ENCODE data around the gene DOCK1. TPM values are rescaled to one million over a fixed set of nuclear protein-coding genes. Genes with fewer than 3 reads are reported as not detected.

DOCK1 gene
- total RNA-seq, 2 experiments from 2014 or later: 0.14 to 0.18 TPM

GRCh38 chr10:126949161-126949503, 43.9 kb downstream of the DOCK1 start:
- H3K36me3 Mint-ChIP-seq (ENCODE audit: low read depth): no peaks in the 10 kb centered on the region
- no peak overlapping the region for H3K4me3 Mint-ChIP-seq
- TF ChIP-seq CTCF (IDR thresholded peaks at IDR 0.05): no peak
- ChIA-PET POLR2A (interaction anchor here (0.6 kb wide), 1 partner anchor 914 kb away, joined by 3 read pairs; no protein-coding TSS in a partner anchor), CTCF (no interaction called here)
- H3K27ac Mint-ChIP-seq: no peak overlapping the region
- no peaks in the 10 kb centered on the region for H3K27me3 Mint-ChIP-seq
- no peaks in the 10 kb centered on the region for H3K4me1 Mint-ChIP-seq (ENCODE audit: low read depth)
- DNase-seq (no peak), ATAC-seq (no peak)
- intact Hi-C loops (cut with micrococcal nuclease): no loop called here
- peaks cover 3% of the 10 kb centered on the region for H3K9me3 Mint-ChIP-seq

GRCh38 chr10:126950401-126951105, 45.3 kb downstream of the DOCK1 start:
- intact Hi-C loops (cut with micrococcal nuclease): no loop called here
- CTCF ChIA-PET: no interaction called here
- no peak overlapping the region for H3K4me3 Mint-ChIP-seq

GRCh38 chr10:126953886-126954285, 48.7 kb downstream of the DOCK1 start:
- no peaks in the 10 kb centered on the region for H3K27me3 Mint-ChIP-seq
- H3K4me3 Mint-ChIP-seq: no peak overlapping the region
- H3K27ac Mint-ChIP-seq: no peak overlapping the region
- TF ChIP-seq CTCF (IDR thresholded peaks at IDR 0.05): no peak
- ATAC-seq: no peak
- no peak for DNase-seq
- H3K36me3 Mint-ChIP-seq (ENCODE audit: low read depth): no peaks in the 10 kb centered on the region
- H3K9me3 Mint-ChIP-seq: no peaks in the 10 kb centered on the region
- intact Hi-C loops (cut with micrococcal nuclease): no loop called here
- H3K4me1 Mint-ChIP-seq (ENCODE audit: low read depth): no peaks in the 10 kb centered on the region
- CTCF ChIA-PET: no interaction called here
- POLR2A ChIA-PET: no interaction called here

More at GRCh38 chr10:126950401-126951105, 45.3 kb downstream of the DOCK1 start:
- TF ChIP-seq CTCF (IDR thresholded peaks at IDR 0.05): no peak
- Mint-ChIP-seq H3K9me3 (peaks cover 3% of the 10 kb centered on the region), H3K27ac (no peak overlapping the region), H3K27me3 (no peaks in the 10 kb centered on the region), H3K4me1 (ENCODE audit: low read depth) (no peaks in the 10 kb centered on the region), H3K36me3 (ENCODE audit: low read depth) (no peaks in the 10 kb centered on the region)
- POLR2A ChIA-PET: no interaction called here
- ATAC-seq: no peak
- no peak for DNase-seq

GRCh38 chr10:126955396-126955795, 50.2 kb downstream of the DOCK1 start:
- ChIA-PET CTCF (no interaction called here), POLR2A (no interaction called here)
- no peak for ATAC-seq

More at GRCh38 chr10:126955396-126955795, 50.2 kb downstream of the DOCK1 start:
- H3K4me3 Mint-ChIP-seq: no peak overlapping the region
- no peak overlapping the region for H3K27ac Mint-ChIP-seq
- H3K27me3 Mint-ChIP-seq: no peaks in the 10 kb centered on the region
- no peak for TF ChIP-seq CTCF (IDR thresholded peaks at IDR 0.05)
- H3K9me3 Mint-ChIP-seq: no peaks in the 10 kb centered on the region
- no peaks in the 10 kb centered on the region for H3K36me3 Mint-ChIP-seq (ENCODE audit: low read depth)
- intact Hi-C loops (cut with micrococcal nuclease): no loop called here
- no peak for DNase-seq
- H3K4me1 Mint-ChIP-seq (ENCODE audit: low read depth): no peaks in the 10 kb centered on the region
